Cardiac fibroblast (primary cell): ENCODE results near the gene GP9.

Source experiments
- DNase-seq, 2 donors: peaks; one replicate each; pipeline versions ENCODE4 v3.0.0 to v3.0.0-alpha.2; 2010; ENCODE audit warnings: low read depth in 2 of 2
- H3K4me3 ChIP-seq, 2 donors: replicated peaks in 1 of 2; 1 replicate in 1 of 2; 2 replicates in 1 of 2; pipeline ENCODE4 v1.5.1; 2011; ENCODE audit warnings: low read depth in 2 of 2, low read length in 2 of 2, mild to moderate bottlenecking in 2 of 2, moderate library complexity in 1 of 2
- TF ChIP-seq, protein P1 (sequence below): IDR thresholded peaks from one replicate; pipeline ENCODE4 v1.5.1; 2011; ENCODE audit warnings: low read depth, mild to moderate bottlenecking, low read length, inconsistent platforms

Gene GP9

DNA sequence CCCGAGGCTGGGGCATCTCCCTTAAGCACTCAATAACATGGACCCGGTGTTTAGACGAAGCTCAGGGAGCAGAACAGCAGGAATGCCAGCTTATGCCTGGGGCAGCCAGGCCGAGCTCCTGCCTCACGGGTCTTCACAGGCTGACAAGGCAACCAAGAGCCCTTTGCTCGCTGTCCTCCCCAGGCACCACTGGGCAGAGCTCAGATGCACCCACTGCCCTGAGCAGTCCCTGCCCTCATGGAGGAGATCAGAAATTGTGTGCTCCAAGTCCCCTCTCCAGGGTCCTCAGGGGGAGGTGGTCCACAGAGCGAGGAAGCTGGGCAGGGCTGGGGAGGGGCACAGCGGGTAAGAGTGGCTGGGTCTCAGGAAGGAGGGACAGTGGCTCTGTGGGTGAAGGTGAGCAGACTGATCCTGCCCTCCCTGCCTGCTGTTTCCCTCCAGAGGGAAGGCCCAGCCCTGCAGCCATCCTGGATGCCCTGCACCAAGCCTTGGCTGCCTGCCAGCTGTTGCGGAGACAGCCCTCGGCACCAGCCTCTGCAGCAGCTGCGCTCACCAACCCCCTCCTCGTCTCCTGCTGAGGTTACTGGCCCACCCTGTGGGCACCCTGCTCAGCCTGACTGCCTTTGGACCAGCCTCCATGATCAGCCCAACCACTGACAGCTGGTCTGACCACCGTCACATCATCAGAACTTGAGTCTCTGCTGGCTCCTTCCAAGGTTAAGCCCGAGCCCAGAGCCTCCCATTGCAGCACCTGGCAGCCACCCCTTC is 21.1 kb upstream of the GP9 start:
- no peak for DNase-seq
- TF ChIP-seq, protein P1, sequence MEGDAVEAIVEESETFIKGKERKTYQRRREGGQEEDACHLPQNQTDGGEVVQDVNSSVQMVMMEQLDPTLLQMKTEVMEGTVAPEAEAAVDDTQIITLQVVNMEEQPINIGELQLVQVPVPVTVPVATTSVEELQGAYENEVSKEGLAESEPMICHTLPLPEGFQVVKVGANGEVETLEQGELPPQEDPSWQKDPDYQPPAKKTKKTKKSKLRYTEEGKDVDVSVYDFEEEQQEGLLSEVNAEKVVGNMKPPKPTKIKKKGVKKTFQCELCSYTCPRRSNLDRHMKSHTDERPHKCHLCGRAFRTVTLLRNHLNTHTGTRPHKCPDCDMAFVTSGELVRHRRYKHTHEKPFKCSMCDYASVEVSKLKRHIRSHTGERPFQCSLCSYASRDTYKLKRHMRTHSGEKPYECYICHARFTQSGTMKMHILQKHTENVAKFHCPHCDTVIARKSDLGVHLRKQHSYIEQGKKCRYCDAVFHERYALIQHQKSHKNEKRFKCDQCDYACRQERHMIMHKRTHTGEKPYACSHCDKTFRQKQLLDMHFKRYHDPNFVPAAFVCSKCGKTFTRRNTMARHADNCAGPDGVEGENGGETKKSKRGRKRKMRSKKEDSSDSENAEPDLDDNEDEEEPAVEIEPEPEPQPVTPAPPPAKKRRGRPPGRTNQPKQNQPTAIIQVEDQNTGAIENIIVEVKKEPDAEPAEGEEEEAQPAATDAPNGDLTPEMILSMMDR = no peak
- no peak overlapping the region for H3K4me3 ChIP-seq

DNA sequence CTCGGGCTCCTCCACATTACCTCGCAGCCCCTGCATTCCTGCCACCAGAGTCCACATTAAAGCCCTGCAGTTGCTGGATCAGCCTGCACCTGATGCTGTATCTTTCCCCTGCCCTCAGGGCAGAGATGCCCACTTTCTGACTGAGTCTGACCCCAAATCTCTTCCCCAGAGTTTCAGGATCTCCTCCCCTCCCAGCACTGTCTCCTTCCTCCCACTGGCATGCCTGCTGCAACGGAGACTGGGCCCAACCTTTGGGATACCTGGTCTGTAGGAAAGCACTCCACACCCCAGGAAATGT is 20.6 kb upstream of the GP9 start:
- no peak overlapping the region for H3K4me3 ChIP-seq
- no peak for DNase-seq
- TF ChIP-seq, protein P1 = no peak

DNA sequence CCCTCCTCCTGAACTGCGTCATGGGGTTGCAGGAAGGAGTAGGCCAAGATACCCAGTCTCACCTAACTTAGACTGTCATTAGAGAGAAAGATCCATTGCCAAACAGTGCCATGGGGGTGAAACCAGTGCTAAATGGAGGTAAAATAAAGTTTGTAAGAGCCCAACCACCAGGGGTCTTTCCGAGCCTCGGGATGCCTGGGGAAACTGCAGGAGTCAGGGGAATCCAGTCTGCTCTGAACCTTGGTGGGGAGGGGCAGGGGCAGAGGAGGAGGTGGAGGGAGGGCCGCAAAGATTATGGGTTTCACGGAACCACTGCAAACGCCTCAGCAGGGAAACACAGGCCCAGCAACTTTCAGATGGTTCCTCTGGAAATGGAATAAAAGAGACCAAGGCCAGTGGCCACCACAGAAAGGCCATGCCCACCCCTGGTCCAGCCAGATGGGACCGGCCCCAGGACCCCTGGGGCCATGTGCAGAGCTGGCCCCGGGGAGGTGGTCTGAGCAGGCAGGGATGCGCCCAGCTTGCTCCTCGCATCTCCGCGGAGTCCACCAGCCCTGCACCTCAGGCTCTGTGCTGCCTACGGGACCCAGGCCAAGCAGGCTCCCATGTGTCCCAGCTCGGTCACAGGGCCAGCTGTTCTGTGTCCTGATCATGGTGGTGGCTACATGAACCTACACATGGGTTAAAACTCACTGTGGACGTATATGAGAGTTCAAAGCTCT is 19.8 kb upstream of the GP9 start:
- H3K4me3 ChIP-seq = no peak overlapping the region
- DNase-seq = no peak
- TF ChIP-seq, protein P1 = no peak

DNA sequence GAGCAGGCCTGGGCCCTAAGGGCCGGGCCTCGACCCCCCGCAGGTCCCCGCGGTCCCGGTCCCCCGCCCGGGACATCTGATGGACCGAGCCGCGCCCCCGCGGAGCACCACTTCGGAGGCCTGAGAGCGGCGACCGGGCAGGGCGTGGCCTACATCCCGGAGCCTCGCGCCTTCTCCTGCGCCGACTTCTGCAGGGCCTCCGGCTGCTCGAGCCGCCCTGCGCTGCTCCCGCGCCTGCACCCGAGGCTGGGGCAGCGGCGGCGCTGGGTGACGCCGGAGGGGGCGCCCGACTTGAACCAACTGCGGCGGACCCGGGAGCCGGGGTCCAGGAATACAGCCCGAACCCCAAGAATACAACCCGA is 14.9 kb upstream of the GP9 start:
- DNase-seq = no peak
- TF ChIP-seq, protein P1 = no peak

DNA sequence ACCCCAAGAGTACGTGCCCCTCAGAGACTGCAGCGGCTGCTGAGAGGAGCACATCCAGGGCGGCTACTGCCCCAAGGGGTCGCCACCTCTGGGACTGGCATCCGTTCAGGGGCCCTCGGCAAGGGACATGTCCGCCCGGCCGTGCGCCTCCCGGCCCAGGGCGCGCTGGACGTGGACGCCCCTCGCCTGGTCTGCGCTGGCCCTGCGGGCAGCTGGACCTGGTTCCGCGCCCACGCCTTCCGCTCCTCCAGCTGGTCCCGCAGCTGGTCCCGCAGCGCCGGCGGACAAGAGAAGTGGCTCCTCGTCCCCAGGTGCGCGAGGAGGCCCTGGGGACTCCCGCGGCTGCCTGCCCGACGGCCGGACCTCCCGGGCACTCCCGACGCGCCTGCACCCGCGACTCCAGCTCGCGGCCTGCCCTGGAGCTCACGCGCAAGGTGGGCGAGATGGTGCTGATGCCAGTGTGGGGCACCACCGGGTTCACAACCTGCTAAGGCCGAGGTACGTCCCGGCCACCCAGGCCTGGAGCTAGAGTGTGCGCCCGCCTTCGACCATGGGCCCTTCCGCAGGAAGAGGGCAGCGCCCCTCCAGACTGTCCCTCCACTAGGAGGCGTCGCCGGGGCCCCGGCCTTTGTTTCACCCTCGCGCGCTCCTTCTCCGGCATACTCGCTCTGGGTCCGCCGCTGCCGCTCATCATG is 14.4 kb upstream of the GP9 start:
- TF ChIP-seq, protein P1 = no peak
- H3K4me3 ChIP-seq = no peak overlapping the region
- DNase-seq = no peak

More for the DNA sequence above, 14.9 kb upstream of the GP9 start:
- no peak overlapping the region for H3K4me3 ChIP-seq

DNA sequence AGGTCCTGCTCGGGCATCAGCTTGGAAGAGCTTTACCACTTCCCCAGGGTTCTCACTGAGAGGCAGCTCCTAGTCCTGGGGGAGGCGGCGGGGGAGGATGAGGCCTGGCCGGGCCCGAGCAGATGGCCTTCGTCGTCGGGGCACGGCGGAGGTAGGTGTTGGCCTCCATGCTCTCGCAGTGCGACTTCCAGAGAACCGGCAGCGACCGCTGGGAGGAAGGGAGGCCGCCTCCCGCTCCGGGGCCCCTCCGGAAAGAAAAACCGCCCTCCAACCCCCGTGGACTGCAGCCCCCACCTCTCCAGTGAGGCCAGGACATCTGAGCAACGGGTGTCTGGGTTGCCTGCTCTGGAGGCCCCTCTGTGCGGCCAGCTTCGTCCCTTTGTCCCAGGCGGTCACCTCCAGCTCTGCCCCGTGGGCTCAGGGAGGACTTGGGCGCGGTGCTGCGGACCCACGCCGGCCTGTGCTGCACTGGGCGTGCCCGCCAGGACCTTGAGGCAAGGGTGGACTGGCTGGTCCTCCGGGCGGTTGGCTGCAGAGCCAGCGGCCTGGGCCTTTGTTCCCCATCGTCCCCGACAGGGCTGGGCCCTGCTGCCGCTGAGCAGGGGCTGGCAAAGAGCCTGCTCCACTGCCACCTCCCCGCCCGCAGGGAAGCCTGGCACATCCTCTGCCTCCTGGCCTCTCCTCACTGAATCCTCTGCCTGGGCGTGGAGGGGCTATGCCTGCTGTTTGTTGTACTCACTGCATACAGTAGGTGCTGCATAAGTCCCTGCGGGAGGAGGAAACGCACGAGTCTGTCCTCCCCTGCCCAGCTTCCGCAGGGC is 13.6 kb upstream of the GP9 start:
- no peak overlapping the region for H3K4me3 ChIP-seq
- TF ChIP-seq, protein P1 = no peak
- DNase-seq = no peak
